Activated CD4-positive, alpha-beta T cell treated with anti-CD3 and anti-CD28 coated beads, Interleukin-2, amount 50 U/mL, for 4 hours (primary cell): ENCODE measurements around the gene KIF25.

Experiments used
- DNase-seq, 2 experiments: peaks; one replicate each; pipeline ENCODE4 v3.0.0-alpha.2; 2020

The KIF25 gene

GRCh38 chr6:168091381-168092264 is 94.2 kb downstream of the KIF25 start:
- no peak for DNase-seq

- no peak for DNase-seq
Measured at GRCh38 chr6:168092541-168092940, 95.1 kb downstream of the KIF25 start.

GRCh38 chr6:168093071-168093505 is 95.6 kb downstream of the KIF25 start:
- no peak for DNase-seq

GRCh38 chr6:168093634-168094033 is 96.2 kb downstream of the KIF25 start:
- no peak for DNase-seq
